ENCODE measurements around the gene COPS9.

DNA sequence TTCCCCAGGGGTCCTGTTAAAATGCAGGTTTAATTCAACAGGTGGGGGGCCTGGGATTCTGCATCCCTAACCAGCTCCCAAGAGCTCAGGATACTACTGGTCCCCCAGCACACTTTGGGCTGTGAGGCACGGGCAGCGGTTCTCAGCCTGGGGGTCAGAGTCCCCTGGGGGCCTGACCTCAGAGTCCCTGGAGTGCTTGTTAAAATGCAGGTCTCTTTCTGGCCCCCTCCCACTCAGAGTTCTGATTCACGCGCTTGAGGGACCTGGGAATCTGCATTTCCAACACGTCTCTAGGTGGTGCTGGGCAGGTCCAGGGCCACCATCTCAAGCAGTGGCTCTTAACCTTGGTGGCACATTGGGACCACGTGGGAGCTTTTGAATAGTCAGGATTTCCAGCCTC, 7.2 kb upstream of the COPS9 start:
- TF ChIP-seq EZH2 (IDR thresholded peaks at IDR 0.05; ENCODE audit: borderline replicate concordance, insufficient read depth, low read depth, low read length, poor library complexity, severe bottlenecking): no peak
- no peak for TF ChIP-seq CTCF (IDR thresholded peaks at IDR 0.05)

Data from B cell (primary cell).